Stimulated activated CD4-positive, alpha-beta T cell treated with anti-CD3 and anti-CD28 coated beads, TNF-alpha, amount 100 ng/mL, for 24 hours (primary cell): ENCODE measurements around the gene ZPR1.

ENCODE experiments used
- DNase-seq, 3 experiments: peaks; one replicate each; pipeline ENCODE4 v3.0.0-alpha.2; 2020; ENCODE audit warnings: low read depth in 3 of 3

The ZPR1 gene

DNA sequence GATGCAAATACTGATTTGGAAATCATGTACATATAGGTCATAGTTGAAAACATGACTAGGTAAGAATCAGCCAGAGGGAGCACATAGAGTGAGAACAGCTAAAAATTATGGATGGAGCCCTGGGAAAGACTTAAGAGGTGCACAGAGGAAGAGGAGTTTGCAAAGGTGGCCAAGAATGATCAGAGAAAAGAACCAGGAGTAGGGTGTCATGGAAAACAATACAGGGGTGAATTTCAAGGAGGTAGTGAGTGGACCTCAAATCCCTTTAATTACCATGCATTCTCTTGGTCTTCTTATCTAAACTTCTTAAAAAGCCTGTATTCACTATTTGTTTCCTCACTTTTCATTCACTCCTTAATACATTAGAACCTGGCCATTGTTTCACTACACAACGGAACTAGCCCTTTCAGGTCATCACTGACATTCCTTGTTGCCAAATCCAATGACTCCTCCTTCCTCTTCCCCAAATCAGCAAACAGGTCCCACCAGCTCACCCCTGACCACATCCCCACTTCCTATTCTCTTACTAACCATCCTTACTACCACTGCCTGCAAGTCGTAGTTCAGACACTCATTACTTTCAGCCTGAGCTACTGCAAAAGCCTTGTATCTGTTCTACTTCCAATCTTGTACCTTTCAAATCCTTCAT lies 37.6 kb downstream of the ZPR1 start:
- no peak for DNase-seq

- no peak for DNase-seq
Measured at GRCh38 chr11:116742104-116742503, 45.7 kb downstream of the ZPR1 start.

DNA sequence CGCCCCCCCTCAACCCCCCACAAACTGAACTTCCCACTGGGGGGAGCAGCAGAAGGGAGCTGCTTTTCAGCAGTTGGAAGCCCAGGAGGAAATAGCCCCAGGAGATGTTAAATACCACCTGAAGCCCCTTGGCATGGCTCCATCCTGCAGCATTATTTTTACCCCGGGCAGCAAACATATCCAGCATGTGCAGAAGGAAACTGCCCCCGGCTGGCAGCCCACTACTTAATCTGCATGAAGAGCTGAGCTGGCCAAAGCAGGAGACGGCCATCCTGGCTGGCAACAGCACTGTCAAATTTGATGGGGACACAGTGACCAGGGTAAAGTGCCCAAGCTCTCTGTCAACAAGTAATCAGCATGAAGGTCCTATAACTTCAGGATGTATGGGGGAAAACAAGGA lies 47.1 kb downstream of the ZPR1 start:
- DNase-seq: no peak

- no peak for DNase-seq
Measured at GRCh38 chr11:116738975-116739374, 48.8 kb downstream of the ZPR1 start.

DNA sequence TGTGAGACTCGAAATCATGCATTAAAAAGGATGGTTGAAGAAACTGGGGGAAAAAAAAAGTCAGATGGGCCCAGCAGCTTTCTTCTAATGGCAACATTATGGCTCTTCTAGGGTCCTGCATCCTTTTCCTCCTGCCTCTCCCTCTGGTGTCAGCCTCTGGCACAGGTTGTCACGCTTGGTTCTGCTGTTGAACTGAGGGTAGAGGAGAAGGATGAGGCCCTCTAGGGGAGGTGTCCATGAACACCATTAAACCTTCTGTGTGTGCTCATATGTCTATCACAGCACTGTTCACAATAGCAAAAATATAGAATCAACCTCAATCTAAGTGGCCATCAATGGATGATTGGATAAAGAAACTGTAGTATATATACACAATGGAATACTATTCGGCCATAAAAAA lies 51.1 kb downstream of the ZPR1 start:
- no peak for DNase-seq

DNA sequence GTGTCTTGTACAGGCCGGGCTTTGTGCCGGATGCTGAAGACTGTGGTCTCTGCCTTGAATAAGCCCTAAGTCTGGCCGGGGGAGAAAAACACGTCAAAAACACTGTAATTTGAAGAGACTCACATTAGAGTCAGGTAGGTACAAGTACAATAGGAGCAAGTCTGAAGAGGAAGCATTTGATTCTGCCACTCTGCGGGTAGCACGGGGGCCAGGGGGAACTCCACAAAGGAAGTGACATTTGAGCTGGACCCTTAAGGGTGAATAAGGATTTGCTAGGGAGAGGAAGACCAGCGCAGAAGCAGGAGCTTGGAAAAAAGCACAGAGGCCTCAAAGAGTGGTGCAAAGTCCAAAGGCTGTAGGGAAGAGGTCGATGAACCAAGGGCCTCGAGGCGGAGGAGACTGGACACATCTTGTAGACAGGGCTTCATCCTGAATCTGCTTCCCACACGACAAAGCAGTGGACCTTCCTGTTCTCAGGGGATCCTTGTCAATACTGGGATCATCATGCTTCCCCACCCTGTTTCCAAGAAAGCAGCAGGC lies 53.8 kb downstream of the ZPR1 start:
- DNase-seq: no peak

- no peak for DNase-seq
Measured at GRCh38 chr11:116733043-116733755, 54.6 kb downstream of the ZPR1 start.

GRCh38 chr11:116732271-116733042 lies 55.4 kb downstream of the ZPR1 start:
- peak; percentile 19 to 54 (median 28) for DNase-seq

DNA sequence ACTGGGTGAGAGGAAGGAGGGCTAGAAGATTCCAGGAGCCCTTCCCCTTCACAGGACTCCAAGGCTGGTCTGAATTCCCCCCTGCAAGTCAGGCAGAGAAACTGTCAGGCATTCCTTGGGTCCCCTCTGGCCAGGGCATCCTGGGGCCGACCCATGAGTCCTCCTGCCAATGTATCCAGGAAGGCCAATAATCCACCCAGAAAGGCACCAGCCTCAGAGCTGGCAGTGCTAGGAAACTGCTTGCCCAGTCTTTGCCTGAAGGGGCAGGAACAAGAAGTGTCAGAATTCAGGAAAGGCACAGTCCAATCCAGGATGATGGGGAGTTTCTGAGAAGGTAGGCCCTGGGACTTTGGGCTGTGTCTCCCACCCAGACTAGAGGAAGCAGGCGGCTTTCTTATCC lies 56.0 kb downstream of the ZPR1 start:
- no peak for DNase-seq

- DNase-seq: no peak
Measured at GRCh38 chr11:116731097-116731761, 56.6 kb downstream of the ZPR1 start.

- no peak for DNase-seq
Measured at GRCh38 chr11:116730601-116731000, 57.2 kb downstream of the ZPR1 start.

GRCh38 chr11:116730241-116730561 lies 57.6 kb downstream of the ZPR1 start:
- DNase-seq: no peak

DNA sequence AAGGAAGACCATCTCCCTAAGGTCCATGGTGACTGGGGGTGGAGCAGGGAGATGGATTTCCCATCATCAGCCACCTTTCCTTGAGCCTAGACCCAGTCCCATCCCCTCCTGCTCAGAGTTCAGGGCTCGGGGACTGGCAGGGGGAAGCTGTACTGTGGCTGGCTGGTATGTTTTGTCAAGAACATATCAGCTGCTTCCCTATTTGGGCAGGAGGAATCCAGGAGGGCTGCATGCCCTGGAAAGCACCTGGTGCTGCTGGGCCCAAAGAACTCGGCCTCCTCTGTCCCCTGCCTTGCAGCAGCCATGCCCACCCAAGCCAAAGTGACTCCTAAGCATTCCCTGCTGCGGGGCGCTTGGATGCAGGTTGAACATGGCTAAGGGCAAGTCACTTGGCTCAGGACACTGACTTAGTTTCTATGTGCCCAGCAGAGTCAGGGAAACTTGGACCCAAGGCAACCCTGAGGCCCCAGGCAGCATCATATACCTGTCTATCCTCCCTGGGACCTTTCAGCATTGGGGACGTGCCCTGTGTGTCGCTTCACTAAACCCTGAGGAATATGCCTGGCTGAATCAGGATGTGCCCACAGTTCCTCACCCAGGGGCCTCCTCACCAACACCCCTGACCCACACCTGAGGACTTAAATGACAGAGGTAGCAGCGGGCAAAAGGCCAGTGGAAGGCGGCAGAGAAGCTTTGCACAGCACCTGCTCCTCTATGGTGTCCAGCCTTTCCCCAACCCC lies 58.2 kb downstream of the ZPR1 start:
- DNase-seq: no peak

GRCh38 chr11:116727990-116728389 lies 59.8 kb downstream of the ZPR1 start:
- no peak for DNase-seq

DNA sequence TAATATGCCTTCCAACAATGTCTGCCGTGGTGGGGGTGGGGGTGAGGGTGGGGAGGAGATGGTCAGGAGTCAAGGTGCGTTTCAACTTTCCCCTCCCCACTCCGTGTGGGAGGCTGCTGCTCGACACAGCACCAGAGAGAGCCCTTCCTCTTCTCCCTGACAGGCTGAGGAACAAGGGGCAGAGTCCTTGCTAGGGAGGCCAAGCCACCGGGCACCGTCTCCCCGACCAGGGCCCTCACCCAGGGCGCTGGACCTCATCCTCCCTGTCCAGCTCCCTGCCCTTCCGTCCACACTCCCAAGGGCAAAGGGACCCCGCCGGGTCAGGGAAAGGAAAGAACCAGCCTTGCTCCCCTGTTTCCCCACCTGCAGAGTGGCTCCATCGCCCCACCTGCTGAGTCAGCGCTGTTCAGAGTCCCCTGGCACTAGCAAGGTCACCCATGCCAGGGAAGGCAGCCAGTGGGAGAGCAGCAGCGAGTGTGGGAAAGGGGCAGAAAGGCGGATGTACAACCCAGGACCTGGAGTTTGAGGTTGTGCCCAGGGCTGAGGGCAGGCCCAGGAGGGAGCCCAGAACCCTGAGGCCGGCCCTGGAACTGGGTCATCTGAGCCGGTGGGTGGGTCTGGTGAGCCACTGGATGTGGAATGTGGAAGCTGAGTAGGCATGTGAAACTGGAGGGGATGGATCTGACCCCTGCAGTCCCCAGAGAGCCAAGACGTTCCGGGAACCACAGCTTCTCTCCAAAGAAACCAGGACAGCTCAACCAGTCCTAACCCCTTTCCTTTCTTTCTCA lies 62.2 kb downstream of the ZPR1 start:
- no peak for DNase-seq

- DNase-seq: no peak
Measured at GRCh38 chr11:116724813-116725212, 63.0 kb downstream of the ZPR1 start.
